Stomach (tissue), 9 donors: Measurements from ENCODE around the gene USP3. TPM values are rescaled to one million over a fixed set of nuclear protein-coding genes. Genes with fewer than 3 reads are reported as not detected.

ENCODE experiments used
- DNase-seq, 2 donors: peaks; one replicate each; pipeline versions ENCODE4 v3.0.0 to v3.0.0-alpha.2; 2013 to 2019
- H3K27ac ChIP-seq, 5 donors: fragments of 200-600 bp in 4 of 5; sonication (generic) in 4 of 5; one replicate each; pipeline ENCODE4 v1.5.1; 2013 to 2019; ENCODE audit warnings: mild to moderate bottlenecking in 1 of 5, moderate library complexity in 1 of 5
- H3K27me3 ChIP-seq, 3 donors: fragments of 200-600 bp; sonication (generic); one replicate each; pipeline ENCODE4 v1.5.1; 2017 to 2019; ENCODE audit warnings: mixed run types in 1 of 3
- H3K36me3 ChIP-seq, 4 donors: fragments of 200-600 bp; sonication (generic); 1 replicate in 3 of 4; 2 replicates in 1 of 4; pipeline ENCODE4 v1.5.1; 2016 to 2019
- H3K4me1 ChIP-seq, 4 donors: fragments of 200-600 bp; sonication (generic); one replicate each; pipeline ENCODE4 v1.5.1; 2016 to 2019
- H3K4me3 ChIP-seq, 4 donors: fragments of 200-600 bp; sonication (generic) in 3 of 4; one replicate each; pipeline ENCODE4 v1.5.1; 2016 to 2019; ENCODE audit warnings: mild to moderate bottlenecking in 1 of 4
- H3K9me3 ChIP-seq, 4 donors: fragments of 200-600 bp; sonication (generic); one replicate each; pipeline ENCODE4 v1.5.1; 2016 to 2019
- CTCF ChIP-seq, 7 experiments: fragments of 450-650 bp in 4 of 7; fragments of 200-600 bp in 3 of 7; sonication (generic) in 3 of 7; IDR thresholded peaks; one replicate each; pipeline ENCODE4 v1.5.1; 2016 to 2019; ENCODE audit warnings: antibody characterized with exemption in 7 of 7, control low read depth in 2 of 7, mild to moderate bottlenecking in 1 of 7
- EP300 ChIP-seq: sonication (generic); formaldehyde crosslinking; IDR thresholded peaks from one replicate; pipeline ENCODE4 v1.6.1; 2017; ENCODE audit warnings: antibody characterized with exemption
- POLR2A ChIP-seq, 4 donors: fragments of 450-650 bp; IDR thresholded peaks; one replicate each; pipeline ENCODE4 v1.6.1; 2016; ENCODE audit warnings: antibody characterized with exemption in 4 of 4, control low read depth in 2 of 4, mild to moderate bottlenecking in 1 of 4, moderate library complexity in 1 of 4
- POLR2AphosphoS5 ChIP-seq, 3 donors: sonication (generic); formaldehyde crosslinking; IDR thresholded peaks; one replicate each; pipeline ENCODE4 v1.6.1; 2016; ENCODE audit warnings: antibody characterized with exemption in 3 of 3
- WGBS, 5 donors: extraction: QIAGEN DNeasy Blood & Tissue Kit in 3 of 5; methylation state at CpG; one replicate each; pipeline versions ENCODE4 v1.1.5 to v1.1.7; 2013 to 2018; 5-methylcytosine and 5-hydroxymethylcytosine counted together
- intact Hi-C: fragments of 100-400 bp; cut with DNase I; formaldehyde crosslinking; loops from one replicate; pipeline ENCODE4 v1.15.1; 2023; ENCODE audit warnings: low total_unique reads
- polyA plus RNA-seq, 3 donors: library from polyadenylated mRNA; stranded (reverse); fragments of 200-250 nt; gene quantifications; one replicate each; pipeline ENCODE4 v1.2.3, GENCODE V29; 2013
- total RNA-seq, 5 donors: library from RNA; depleted of rRNA; stranded (reverse); fragments of >200 nt; gene quantifications; one replicate each; pipeline versions ENCODE4 v1.1.0 to v1.2.3, GENCODE V29; 2014 to 2016
- donor health status: healthy with polysubstance abuse.
- donor health status: Bipolar disorder and iron deficiency.
- donor health status: healthy.

Gene USP3
- total and polyA plus RNA-seq, 8 donors: 10.5 to 174 (median 26.5) TPM

DNA sequence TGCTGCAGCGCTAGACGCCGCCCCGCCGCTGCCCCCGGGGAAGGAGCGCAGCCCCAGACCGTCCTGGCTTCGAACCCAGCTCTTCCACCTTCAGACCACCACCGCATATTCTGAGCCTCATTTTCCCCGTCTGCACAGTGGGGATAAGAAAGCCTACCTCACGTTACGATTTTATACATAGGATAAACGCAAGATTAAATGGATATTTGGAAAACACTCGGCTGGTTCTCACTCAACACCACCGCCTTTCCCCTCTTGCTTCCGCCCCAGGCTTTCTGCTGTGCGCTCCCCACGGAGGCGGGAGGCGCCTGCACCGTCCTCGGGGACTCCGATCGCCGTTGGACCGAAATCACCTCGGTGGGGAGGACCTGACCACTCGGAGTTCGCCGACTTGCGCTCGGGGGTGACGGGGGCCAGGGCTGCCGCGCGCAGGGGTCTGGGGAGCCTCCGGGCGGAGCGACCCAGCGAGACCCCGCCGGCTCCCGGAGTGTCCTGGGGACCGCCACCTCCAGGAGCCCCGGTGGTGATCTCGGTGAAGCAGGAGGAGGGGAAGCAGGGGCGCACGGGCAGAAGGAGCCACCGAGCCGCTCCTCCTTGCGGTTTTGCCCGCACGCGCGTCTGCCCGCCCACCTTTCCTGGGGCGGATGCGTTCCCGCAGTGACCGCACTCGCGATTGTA is 96.8 kb downstream of the USP3 start:
- 0 to 2% (median 0%) methylated on average over 42 to 63 of the region's 63 CpGs for WGBS, 5 donors
- intact Hi-C loops: no loop called here
- peak in 1 of 2 donors; percentile 76 for DNase-seq
- Histone ChIP-seq H3K27ac (peak overlapping the region; percentile 87 to 95 (median 94)), H3K36me3 (peaks cover 0 to 7% (median under 1%) of the 10 kb centered on the region in 4 donors), H3K9me3 (no peaks in the 10 kb centered on the region), H3K27me3 (no peaks in the 10 kb centered on the region), H3K4me3 (peak overlapping the region; percentile 68 to 83 (median 76)), H3K4me1 (peaks cover 30 to 79% (median 55%) of the 10 kb centered on the region in 4 donors)
- TF ChIP-seq POLR2A (IDR thresholded peaks at IDR 0.05): no peak
- TF ChIP-seq CTCF (IDR thresholded peaks at IDR 0.05): peak in 1 of 7 experiments; percentile 7

DNA sequence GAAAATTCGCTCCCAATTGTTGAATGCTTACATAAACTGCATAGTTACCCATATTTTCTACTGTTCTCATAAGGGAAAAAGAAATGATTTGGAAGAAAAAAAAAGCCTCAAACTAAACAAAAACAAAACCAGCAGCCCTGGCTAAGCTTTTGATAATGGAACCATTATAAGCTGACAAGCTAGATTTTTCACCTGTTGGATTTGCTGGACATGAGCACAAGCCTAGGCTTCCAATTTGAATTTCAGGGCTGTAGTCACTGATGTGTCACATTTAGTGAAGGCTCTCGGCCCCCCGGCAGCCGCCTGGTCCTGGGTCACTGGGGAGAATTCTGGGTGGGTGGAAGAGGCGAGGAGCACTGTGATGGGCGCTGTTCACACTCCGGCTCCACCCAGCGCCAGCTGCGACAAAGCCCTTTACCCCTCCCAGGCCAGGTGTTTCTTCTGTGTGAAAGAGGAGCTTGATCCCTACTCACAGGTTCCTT is 97.4 kb downstream of the USP3 start:
- Histone ChIP-seq H3K27me3 (no peaks in the 10 kb centered on the region), H3K27ac (peak overlapping the region; percentile 87 to 95 (median 94)), H3K9me3 (no peaks in the 10 kb centered on the region), H3K4me1 (peaks cover 24 to 76% (median 52%) of the 10 kb centered on the region in 4 donors), H3K4me3 (peak overlapping the region; percentile 68 to 83 (median 76)), H3K36me3 (peaks cover 0 to 13% (median 5%) of the 10 kb centered on the region in 4 donors)
- peak in 1 of 2 donors; percentile 75 for DNase-seq
- intact Hi-C loops: no loop called here
- WGBS, 5 donors: 17 to 45% (median 23%) methylated on average over 9 of the region's 9 CpGs
- TF ChIP-seq POLR2AphosphoS5 (IDR thresholded peaks at IDR 0.05) (no peak), CTCF (IDR thresholded peaks at IDR 0.05) (no peak), EP300 (no peak), POLR2A (IDR thresholded peaks at IDR 0.05) (no peak)

DNA sequence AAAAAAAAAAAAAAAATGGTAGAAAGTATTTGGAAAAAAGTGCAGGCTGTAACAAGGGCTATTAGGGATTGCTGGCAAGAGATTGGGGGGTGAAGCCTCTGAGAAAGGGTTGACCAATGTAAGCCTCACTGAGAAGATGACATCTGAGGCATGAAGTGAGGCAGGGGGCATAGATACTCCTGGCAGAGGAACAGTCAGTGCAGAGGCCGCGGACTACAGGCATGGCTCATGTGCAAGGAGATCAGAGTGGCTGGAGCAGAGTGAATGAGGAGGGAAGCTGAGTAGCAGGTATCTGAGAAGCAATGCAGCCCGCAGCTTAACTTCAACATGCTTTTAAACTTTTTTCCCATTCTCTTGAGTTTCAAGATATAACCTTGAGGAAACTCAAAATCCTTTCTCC is 98.2 kb downstream of the USP3 start:
- DNase-seq: no peak
- intact Hi-C loops: no loop called here
- no peaks in the 10 kb centered on the region for H3K9me3 ChIP-seq
- H3K4me3 ChIP-seq: no peak overlapping the region
- H3K36me3 ChIP-seq: peaks cover under 1 to 22% (median 12%) of the 10 kb centered on the region in 4 donors
- 67 to 95% (median 74%) methylated on average over 3 of the region's 3 CpGs for WGBS, 5 donors
- H3K27me3 ChIP-seq: no peaks in the 10 kb centered on the region
- TF ChIP-seq POLR2AphosphoS5 (IDR thresholded peaks at IDR 0.05) (no peak), POLR2A (IDR thresholded peaks at IDR 0.05) (no peak), CTCF (IDR thresholded peaks at IDR 0.05) (no peak), EP300 (no peak)
- no peak overlapping the region for H3K27ac ChIP-seq
- peaks cover 24 to 68% (median 47%) of the 10 kb centered on the region in 4 donors for H3K4me1 ChIP-seq

DNA sequence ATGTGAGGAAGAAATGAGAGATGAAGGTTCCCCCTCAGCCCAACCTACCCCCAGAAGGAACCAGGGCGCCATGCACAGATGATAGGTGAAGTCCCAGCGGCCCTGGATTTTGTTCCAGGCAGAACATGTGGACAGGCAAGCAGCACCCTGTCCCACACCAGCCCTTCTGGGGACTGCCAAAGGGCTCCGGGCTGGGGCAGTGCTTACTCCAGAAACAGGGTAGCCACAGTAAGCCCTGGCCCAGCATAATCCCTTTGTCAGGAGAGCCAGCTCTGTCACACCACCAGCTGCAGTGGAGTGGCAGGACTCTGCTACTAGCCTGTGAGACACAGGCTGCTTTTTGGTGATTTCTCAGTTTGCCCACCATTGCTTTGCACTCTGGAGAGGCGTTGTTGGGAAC is 99.1 kb downstream of the USP3 start:
- Histone ChIP-seq H3K9me3 (no peaks in the 10 kb centered on the region), H3K4me1 (peaks cover 24 to 58% (median 38%) of the 10 kb centered on the region in 4 donors), H3K4me3 (no peak overlapping the region), H3K36me3 (peaks cover 9 to 31% (median 21%) of the 10 kb centered on the region in 4 donors), H3K27me3 (no peaks in the 10 kb centered on the region), H3K27ac (no peak overlapping the region)
- intact Hi-C loops: no loop called here
- DNase-seq: no peak
- WGBS, 5 donors: 69 to 91% (median 87%) methylated on average over 4 of the region's 4 CpGs
- TF ChIP-seq CTCF (IDR thresholded peaks at IDR 0.05) (no peak), POLR2AphosphoS5 (IDR thresholded peaks at IDR 0.05) (no peak), POLR2A (IDR thresholded peaks at IDR 0.05) (no peak)
